Neural progenitor cell (in vitro differentiated cells): ENCODE data around the gene TCF23. TPM values are rescaled to one million over a fixed set of nuclear protein-coding genes. Genes with fewer than 3 reads are reported as not detected.

Source experiments
- DNase-seq: peaks from one replicate; pipeline ENCODE4 v3.0.0-alpha.2; 2016; ENCODE audit warnings: low spot score
- H2AFZ ChIP-seq: fragments of 200-600 bp; sonication (generic); replicated peaks from 2 replicates; pipeline ENCODE4 v1.6.1; 2016; ENCODE audit warnings: antibody characterized with exemption
- H3F3A ChIP-seq: fragments of 200-600 bp; sonication (generic); 2 replicates; pipeline ENCODE4 v1.6.1; 2016; ENCODE audit warnings: antibody characterized with exemption, low read depth
- H3K27ac ChIP-seq: fragments of 200-600 bp; sonication (generic); 2 replicates; pipeline ENCODE4 v1.5.1; 2016; ENCODE audit warnings: mild to moderate bottlenecking
- H3K27me3 ChIP-seq: fragments of 200-600 bp; sonication (generic); 2 replicates; pipeline ENCODE4 v1.6.1; 2016; ENCODE audit warnings: mild to moderate bottlenecking, moderate library complexity
- H3K36me3 ChIP-seq: fragments of 200-600 bp; sonication (generic); 2 replicates; pipeline ENCODE4 v1.5.1; 2016
- H3K4me1 ChIP-seq: fragments of 200-600 bp; sonication (generic); 2 replicates; pipeline ENCODE4 v1.6.1; 2016; ENCODE audit warnings: mixed run types
- H3K4me2 ChIP-seq: fragments of 200-600 bp; sonication (generic); 2 replicates; pipeline ENCODE4 v1.6.1; 2016
- H3K4me3 ChIP-seq: fragments of 200-600 bp; sonication (generic); 2 replicates; pipeline ENCODE4 v1.5.1; 2016
- H3K79me2 ChIP-seq: fragments of 200-600 bp; sonication (generic); 2 replicates; pipeline ENCODE4 v1.6.1; 2016; ENCODE audit warnings: low read depth
- H3K9ac ChIP-seq: fragments of 200-600 bp; sonication (generic); 2 replicates; pipeline ENCODE4 v1.6.1; 2016
- H3K9me3 ChIP-seq: fragments of 200-600 bp; sonication (generic); 2 replicates; pipeline ENCODE4 v1.5.1; 2016; ENCODE audit warnings: low read depth
- H4K20me1 ChIP-seq: fragments of 200-600 bp; sonication (generic); 2 replicates; pipeline ENCODE4 v1.6.1; 2016; ENCODE audit warnings: low read depth
- H3K27ac Mint-ChIP-seq: 3 replicates; pipeline ENCODE4 v1.8.0; 2021; ENCODE audit warnings: mixed read lengths
- H3K27me3 Mint-ChIP-seq: 2 replicates; pipeline ENCODE4 v1.8.0; 2022; ENCODE audit warnings: low read depth, mild to moderate bottlenecking, inconsistent platforms, moderate library complexity, mixed read lengths; ENCODE audit not compliant: insufficient read depth
- H3K36me3 Mint-ChIP-seq: 3 replicates; pipeline ENCODE4 v1.8.0; 2021; ENCODE audit warnings: mixed read lengths
- H3K4me1 Mint-ChIP-seq: 3 replicates; pipeline ENCODE4 v1.8.0; 2021; ENCODE audit warnings: mixed read lengths
- H3K4me3 Mint-ChIP-seq: 3 replicates; pipeline ENCODE4 v1.8.0; 2021; ENCODE audit warnings: mild to moderate bottlenecking, moderate library complexity, mixed read lengths
- H3K9me3 Mint-ChIP-seq: 3 replicates; pipeline ENCODE4 v1.8.0; 2020; ENCODE audit warnings: mixed read lengths
- CTCF ChIP-seq: fragments of 200-600 bp; sonication (generic); IDR thresholded peaks from 2 replicates; pipeline ENCODE4 v1.5.1; 2017; ENCODE audit warnings: antibody characterized with exemption, mild to moderate bottlenecking
- EZH2 ChIP-seq: fragments of 200-600 bp; sonication (generic); IDR thresholded peaks from 2 replicates; pipeline ENCODE4 v1.6.1; 2017; ENCODE audit warnings: antibody characterized with exemption, mild to moderate bottlenecking, moderate library complexity
- EZH2phosphoT487 ChIP-seq: fragments of 200-600 bp; sonication (generic); IDR thresholded peaks from 2 replicates; pipeline ENCODE4 v1.6.1; 2017; ENCODE audit warnings: antibody characterized with exemption
- total RNA-seq: library from RNA; depleted of rRNA; stranded (reverse); fragments of >200 nt; gene quantifications from 2 replicates; pipeline ENCODE4 v1.2.3, GENCODE V29; 2015; ENCODE audit warnings: low replicate concordance

TCF23 gene
- total RNA-seq, 1 donor from 2014 or later = not detected

GRCh38 chr2:27152796-27153464 lies 4.1 kb downstream of the TCF23 start:
- no peaks in the 10 kb centered on the region for H4K20me1 ChIP-seq
- H3K4me2 ChIP-seq = no peak overlapping the region
- TF ChIP-seq CTCF = no peak
- TF ChIP-seq EZH2phosphoT487 = no peak
- no peak for TF ChIP-seq EZH2
- no peaks in the 10 kb centered on the region for H3K79me2 ChIP-seq
- H3K9ac ChIP-seq = no peak overlapping the region
- H3K27ac ChIP-seq = no peak overlapping the region
- H3K4me1 ChIP-seq = no peaks in the 10 kb centered on the region
- no peaks in the 10 kb centered on the region for H3K27me3 ChIP-seq
- no peak overlapping the region for H3K4me3 ChIP-seq
- Mint-ChIP-seq H3K27me3 (peaks cover 5% of the 10 kb centered on the region), H3K4me1 (no peaks in the 10 kb centered on the region), H3K9me3 (peaks cover 2% of the 10 kb centered on the region), H3K36me3 (no peaks in the 10 kb centered on the region), H3K4me3 (no peak overlapping the region), H3K27ac (peak overlapping the region; percentile 53)
- no peaks in the 10 kb centered on the region for H3F3A ChIP-seq
- no peak overlapping the region for H2AFZ ChIP-seq
- DNase-seq = no peak
- no peaks in the 10 kb centered on the region for H3K36me3 ChIP-seq
- H3K9me3 ChIP-seq = no peaks in the 10 kb centered on the region

- no peak overlapping the region for H3K27ac ChIP-seq
- H3K79me2 ChIP-seq = no peaks in the 10 kb centered on the region
- no peak for TF ChIP-seq EZH2
- no peak overlapping the region for H3K27ac Mint-ChIP-seq
- no peak overlapping the region for H3K4me2 ChIP-seq
- H4K20me1 ChIP-seq = no peaks in the 10 kb centered on the region
- H3K36me3 ChIP-seq = no peaks in the 10 kb centered on the region
- H3K4me1 Mint-ChIP-seq = no peaks in the 10 kb centered on the region
- no peak overlapping the region for H3K9ac ChIP-seq
- H3K4me3 ChIP-seq = no peak overlapping the region
- peaks cover 5% of the 10 kb centered on the region for H3K27me3 Mint-ChIP-seq
- no peaks in the 10 kb centered on the region for H3K27me3 ChIP-seq
- no peaks in the 10 kb centered on the region for H3K36me3 Mint-ChIP-seq
- peaks cover 2% of the 10 kb centered on the region for H3K9me3 Mint-ChIP-seq
- no peak overlapping the region for H3K4me3 Mint-ChIP-seq
- DNase-seq = no peak
- H2AFZ ChIP-seq = no peak overlapping the region
- no peaks in the 10 kb centered on the region for H3K9me3 ChIP-seq
- H3K4me1 ChIP-seq = no peaks in the 10 kb centered on the region
- H3F3A ChIP-seq = no peaks in the 10 kb centered on the region
These were observed 5.7 kb downstream of the TCF23 start for GRCh38 chr2:27154488-27154887.

- H3K4me3 ChIP-seq = no peak overlapping the region
- H3K4me2 ChIP-seq = no peak overlapping the region
- H2AFZ ChIP-seq = no peak overlapping the region
- no peaks in the 10 kb centered on the region for H3K4me1 Mint-ChIP-seq
- no peaks in the 10 kb centered on the region for H3K9me3 ChIP-seq
- no peak overlapping the region for H3K9ac ChIP-seq
- H3F3A ChIP-seq = no peaks in the 10 kb centered on the region
- peaks cover 2% of the 10 kb centered on the region for H3K9me3 Mint-ChIP-seq
- H3K4me3 Mint-ChIP-seq = no peak overlapping the region
- peaks cover 5% of the 10 kb centered on the region for H3K27me3 Mint-ChIP-seq
- H3K27ac Mint-ChIP-seq = no peak overlapping the region
- H3K36me3 ChIP-seq = no peaks in the 10 kb centered on the region
- H3K27ac ChIP-seq = no peak overlapping the region
- DNase-seq = no peak
- no peak for TF ChIP-seq EZH2phosphoT487
- no peak for TF ChIP-seq EZH2
- no peak for TF ChIP-seq CTCF
- H3K27me3 ChIP-seq = no peaks in the 10 kb centered on the region
- H3K36me3 Mint-ChIP-seq = no peaks in the 10 kb centered on the region
- H3K79me2 ChIP-seq = no peaks in the 10 kb centered on the region
- no peaks in the 10 kb centered on the region for H3K4me1 ChIP-seq
- no peaks in the 10 kb centered on the region for H4K20me1 ChIP-seq
These were observed 6.3 kb downstream of the TCF23 start for GRCh38 chr2:27155069-27155520.

GRCh38 chr2:27158468-27158867 lies 9.7 kb downstream of the TCF23 start:
- Mint-ChIP-seq H3K4me1 (no peaks in the 10 kb centered on the region), H3K9me3 (peaks cover under 1% of the 10 kb centered on the region), H3K4me3 (no peak overlapping the region), H3K27ac (no peak overlapping the region), H3K27me3 (peaks cover 3% of the 10 kb centered on the region), H3K36me3 (no peaks in the 10 kb centered on the region)
- TF ChIP-seq EZH2phosphoT487 = no peak
- DNase-seq = no peak
- Histone ChIP-seq H3K79me2 (no peaks in the 10 kb centered on the region), H3K36me3 (no peaks in the 10 kb centered on the region), H3K27me3 (no peaks in the 10 kb centered on the region), H3K4me1 (no peaks in the 10 kb centered on the region), H3K9me3 (no peaks in the 10 kb centered on the region), H3K9ac (no peak overlapping the region), H3K4me2 (no peak overlapping the region), H3K4me3 (no peak overlapping the region), H3K27ac (no peak overlapping the region), H3F3A (no peaks in the 10 kb centered on the region), H4K20me1 (no peaks in the 10 kb centered on the region), H2AFZ (no peak overlapping the region)
